GM19372 (cell line): ENCODE data around the gene NDUFAF3.

Experiments used
- ATAC-seq: cut with Tn5 transposase; IDR thresholded peaks from one replicate; pipeline ENCODE4 v1.9.1; 2021; ENCODE audit warnings: mild to moderate bottlenecking, low read depth, moderate library complexity; ENCODE audit not compliant: unreplicated experiment

Gene NDUFAF3, protein sequence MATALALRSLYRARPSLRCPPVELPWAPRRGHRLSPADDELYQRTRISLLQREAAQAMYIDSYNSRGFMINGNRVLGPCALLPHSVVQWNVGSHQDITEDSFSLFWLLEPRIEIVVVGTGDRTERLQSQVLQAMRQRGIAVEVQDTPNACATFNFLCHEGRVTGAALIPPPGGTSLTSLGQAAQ

DNA sequence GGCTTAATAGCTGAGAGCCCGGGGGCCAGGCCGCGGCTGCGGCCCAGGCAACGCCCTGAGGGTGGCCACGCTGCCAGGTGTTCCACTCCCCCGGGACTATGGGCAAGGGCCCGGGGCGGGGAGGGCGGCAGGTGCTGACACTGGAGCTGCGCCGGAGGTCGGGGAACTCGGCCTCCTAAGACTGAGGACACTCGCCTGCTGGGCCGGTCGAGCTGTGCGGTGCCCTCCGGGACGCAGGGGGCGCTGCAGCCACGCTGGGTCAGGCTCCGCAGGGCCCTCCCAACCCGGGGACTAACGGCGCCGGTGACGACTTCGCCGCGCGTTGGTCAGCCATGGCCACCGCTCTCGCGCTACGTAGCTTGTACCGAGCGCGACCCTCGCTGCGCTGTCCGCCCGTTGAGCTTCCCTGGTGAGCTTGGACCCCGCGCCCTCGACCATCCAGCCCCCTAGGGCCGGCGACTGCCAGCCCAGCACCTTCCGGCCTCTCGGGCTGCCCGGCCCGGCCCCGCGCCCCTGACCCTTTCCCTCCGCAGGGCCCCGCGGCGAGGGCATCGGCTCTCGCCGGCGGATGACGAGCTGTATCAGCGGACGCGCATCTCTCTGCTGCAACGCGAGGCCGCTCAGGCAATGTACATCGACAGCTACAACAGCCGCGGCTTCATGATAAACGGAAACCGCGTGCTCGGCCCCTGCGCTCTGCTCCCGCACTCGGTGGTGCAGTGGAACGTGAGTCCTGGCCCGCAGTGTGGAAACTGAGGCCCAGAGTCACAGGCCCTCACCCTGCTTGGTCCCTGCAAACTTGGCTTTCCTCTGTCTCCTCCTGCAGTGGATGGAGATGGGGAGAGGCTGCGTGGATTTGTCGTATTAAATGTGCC lies at the start of gene NDUFAF3:
TSS of gene NDUFAF3 (plus strand) at position 309 of the 875 bp plus-strand sequence. CDS start at position 333, 24 bp downstream.
- peak; percentile 46 for ATAC-seq

DNA sequence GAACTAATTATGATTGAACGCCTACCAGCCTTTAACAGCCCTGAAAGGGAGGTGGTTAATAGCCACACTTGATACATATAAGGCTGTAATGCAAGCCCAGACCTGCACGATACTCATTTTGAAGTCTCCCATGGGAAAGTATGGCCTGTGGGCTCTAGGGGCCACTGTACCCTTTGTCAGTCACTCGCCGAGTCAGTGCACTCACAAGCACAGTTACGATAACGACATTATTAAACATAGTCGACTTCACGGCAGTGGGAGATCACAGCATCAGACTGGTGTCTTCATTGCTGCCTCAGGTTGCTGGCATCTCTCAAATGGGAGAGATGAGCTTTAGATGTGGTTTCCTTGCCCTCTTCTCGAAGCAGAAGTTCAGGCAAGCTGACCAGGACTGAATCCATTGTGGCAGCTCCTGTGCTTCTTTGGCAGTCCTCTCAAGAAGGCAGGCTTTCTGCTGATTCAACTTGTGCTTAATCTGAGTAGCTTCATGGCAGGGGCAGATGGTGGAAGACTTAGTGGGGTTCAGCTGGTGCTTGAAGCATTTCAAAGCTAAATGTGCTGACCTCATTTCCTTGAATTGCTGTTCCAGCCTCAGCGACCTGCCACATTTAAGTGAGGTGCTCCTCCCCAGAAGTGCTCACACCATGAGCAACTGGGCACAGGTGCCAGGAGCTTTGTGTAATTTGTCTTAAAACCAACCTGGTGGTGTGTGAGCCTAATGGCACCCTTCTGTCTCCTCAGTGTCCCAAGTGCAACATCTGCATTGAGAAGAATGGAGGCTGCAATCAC lies 47.7 kb upstream of the NDUFAF3 start:
- no peak for ATAC-seq

DNA sequence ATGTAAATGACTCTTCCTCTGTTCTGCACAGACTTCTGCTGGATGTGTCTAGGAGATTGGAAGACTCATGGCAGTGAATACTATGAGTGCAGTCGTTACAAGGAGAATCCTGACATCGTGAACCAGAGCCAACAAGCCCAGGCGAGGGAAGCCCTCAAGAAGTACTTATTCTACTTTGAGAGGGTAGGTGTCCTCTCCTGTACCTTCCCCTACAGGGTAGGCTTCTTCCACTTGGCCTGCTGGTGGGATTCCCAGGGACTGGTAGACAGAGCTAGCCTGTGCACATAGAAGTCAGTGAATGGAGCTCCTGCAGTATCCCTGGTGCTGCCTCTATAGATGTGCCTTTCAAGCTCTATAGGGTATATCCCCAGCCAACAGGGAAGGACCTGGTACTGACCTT lies 42.5 kb upstream of the NDUFAF3 start:
- ATAC-seq: no peak

DNA sequence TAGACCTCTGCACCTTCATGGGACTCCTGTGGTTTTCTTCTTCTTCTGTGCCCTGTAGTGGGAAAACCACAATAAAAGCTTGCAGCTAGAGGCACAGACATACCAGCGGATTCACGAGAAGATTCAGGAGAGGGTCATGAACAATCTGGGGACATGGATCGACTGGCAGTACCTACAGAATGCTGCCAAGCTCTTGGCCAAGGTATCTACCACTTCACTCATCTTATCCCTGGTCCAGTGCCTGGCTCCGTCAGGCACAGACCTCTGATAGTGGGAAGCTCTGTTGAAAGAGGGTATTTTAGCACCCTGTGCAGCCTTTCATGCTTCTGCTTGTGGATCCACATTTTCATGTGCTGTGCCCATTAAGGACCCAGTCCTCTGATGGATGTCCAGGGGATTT lies 41.6 kb upstream of the NDUFAF3 start:
- no peak for ATAC-seq

DNA sequence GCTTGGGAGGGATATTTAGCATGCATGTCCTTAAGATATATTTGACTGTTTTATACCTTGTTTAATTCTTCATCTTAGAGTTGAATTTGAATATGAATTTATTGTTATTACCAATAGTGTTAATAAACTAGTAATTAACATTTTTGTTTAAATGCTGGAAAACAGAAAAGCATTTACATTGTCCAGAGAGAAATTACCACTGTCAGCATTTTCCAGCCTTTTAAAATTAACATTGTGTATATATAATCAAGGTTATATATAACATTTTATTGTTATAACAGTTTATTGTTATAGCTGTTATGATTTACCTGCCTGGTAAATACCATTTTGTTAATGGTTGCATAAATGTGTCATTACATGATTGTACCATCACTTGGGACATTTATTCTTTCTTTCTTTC lies 39.9 kb upstream of the NDUFAF3 start:
- ATAC-seq: no peak

DNA sequence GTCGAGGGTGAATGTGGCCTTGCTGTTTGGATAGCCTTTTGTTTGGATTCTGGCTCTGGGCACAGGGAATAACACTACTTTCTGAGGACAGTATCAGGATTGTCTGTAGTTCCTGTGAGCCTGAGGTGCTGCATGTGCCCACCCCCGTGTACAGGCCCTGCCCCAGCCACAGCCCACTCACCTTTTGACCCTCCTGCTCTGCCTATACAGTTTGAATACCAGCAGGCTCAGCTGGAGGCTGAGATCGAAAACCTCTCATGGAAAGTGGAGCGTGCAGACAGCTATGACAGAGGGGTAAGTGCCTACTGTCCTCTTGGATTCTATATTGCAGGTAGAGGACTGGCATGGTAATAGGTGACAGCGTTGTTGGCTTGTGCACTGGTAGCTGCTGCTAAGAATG lies 39.2 kb upstream of the NDUFAF3 start:
- ATAC-seq: no peak

DNA sequence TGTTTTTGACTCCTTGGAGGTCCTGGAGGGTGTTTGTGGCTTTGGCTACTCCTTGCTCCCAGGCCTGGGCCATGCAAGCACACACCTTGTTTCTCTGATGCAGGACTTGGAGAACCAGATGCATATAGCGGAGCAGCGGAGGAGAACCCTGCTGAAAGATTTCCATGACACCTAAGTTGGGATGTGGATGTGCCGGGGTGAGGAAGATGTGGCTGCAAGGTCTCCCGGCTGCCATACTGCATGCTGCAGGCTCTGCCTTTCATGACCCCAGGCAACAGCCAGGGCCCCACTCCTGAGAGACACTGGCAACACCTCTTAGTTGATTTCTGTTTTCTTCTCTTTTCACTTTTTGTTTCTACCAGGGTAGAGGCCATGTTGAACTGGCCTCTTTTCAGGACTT lies 38.8 kb upstream of the NDUFAF3 start:
- ATAC-seq: no peak

DNA sequence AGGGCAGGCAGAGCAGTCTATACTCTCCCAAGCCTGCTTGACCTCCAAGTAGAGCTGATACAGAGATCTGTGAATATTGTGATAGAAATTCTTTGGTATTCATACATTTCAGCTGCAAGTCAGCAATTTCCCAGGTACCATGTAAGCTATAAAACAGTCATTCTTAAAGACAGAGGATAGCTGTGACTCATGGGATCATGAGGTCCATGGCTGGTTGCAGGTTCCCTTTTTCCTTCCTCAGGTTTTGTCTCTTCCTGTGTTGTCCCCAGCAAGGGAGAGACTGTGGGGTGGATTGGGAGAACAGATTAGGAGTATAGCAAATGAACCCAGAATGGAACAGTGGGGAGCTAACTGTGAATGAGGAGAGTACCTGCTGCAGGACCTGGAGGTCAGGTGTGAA lies 37.3 kb upstream of the NDUFAF3 start:
- no peak for ATAC-seq

DNA sequence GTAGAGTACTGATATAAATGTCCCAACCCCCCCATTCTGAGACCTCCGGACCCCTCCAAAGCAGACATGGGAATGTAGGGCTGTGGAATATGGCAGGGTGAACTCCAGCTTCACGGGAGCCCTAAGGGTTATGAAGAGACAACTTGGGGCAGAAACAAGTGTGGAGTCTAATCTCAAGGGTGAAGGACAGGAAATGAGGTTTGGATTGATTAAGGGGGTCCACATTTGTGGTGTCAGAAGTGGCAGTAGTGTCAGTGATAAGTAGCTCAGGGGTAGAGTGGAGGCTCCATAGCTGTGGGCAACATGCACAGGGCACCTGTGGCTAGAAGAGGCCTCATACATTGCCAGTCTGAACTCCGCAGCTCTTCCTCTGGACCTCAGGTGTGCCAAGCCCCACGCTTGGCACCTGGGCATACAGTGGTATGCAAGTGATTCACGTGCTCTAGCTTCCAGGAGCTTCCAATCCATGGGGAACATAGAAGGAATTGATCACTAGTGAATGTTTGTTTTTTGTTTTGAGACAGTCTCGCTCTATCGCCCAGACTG lies 36.0 kb upstream of the NDUFAF3 start:
- ATAC-seq: no peak

DNA sequence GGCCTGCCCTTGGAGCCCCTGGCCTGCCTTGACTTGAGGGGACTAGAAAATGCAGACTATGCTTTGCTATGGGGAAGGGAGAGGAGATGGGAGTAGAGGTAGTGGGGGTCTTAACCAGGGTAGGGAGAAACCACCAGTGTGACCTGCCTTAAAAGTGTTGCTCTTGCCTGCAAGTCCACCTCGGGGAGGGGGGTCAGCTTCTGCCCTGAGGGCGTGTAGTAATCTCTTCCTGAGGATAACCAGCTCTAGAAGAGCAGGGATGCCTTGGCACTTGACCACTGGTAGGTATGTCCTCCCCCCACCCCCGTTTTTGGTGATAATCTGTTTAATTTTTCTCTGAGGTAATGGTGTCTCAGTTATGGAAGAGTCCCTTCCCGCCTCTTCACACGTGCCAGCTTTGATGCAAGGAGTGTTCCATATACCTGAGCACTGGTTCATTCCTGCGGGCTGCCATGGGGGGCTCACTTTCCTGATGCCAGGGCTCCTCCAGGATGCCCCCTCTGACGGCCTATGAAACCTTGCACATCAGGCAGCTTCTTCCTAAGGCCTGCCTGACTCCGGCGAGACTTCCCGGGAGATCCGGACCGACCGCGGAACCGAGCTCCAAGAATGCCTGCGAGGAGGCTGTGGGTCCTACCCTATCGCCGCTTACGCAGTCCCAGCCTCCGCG lies 32.7 kb upstream of the NDUFAF3 start:
- no peak for ATAC-seq

DNA sequence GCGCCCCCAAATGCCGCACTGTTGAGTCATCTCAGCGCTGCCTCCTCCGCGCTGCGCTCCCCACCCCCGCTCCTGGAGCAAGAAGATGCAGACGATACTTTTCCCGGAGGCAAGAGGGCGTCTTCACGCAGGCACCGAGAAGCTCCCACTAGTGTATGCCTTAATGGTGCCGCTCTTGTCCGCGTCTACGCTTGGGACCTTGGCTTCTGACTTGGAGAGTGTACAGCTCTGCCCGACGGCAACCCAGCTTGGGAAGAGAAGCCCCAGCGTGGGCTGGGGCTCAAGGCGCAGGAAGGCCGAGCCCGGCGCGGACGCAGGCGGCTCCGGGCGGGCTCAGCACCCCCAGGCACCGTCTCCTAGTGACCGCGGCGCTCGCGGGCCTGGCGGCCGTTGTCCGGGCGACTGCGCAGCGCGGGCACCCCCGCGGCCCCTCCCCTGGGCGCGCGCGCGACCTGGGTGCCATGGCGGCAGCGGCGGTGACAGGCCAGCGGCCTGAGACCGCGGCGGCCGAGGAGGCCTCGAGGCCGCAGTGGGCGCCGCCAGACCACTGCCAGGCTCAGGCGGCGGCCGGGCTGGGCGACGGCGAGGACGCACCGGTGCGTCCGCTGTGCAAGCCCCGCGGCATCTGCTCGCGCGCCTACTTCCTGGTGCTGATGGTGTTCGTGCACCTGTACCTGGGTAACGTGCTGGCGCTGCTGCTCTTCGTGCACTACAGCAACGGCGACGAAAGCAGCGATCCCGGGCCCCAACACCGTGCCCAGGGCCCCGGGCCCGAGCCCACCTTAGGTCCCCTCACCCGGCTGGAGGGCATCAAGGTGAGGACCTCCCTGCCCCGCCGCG lies 31.9 kb upstream of the NDUFAF3 start, which contains the start of gene P4HTM:
TSS of gene P4HTM (plus strand) at position 446 of the 840 bp plus-strand sequence. CDS start at position 462, 16 bp downstream.
- peak; percentile 57 for ATAC-seq

DNA sequence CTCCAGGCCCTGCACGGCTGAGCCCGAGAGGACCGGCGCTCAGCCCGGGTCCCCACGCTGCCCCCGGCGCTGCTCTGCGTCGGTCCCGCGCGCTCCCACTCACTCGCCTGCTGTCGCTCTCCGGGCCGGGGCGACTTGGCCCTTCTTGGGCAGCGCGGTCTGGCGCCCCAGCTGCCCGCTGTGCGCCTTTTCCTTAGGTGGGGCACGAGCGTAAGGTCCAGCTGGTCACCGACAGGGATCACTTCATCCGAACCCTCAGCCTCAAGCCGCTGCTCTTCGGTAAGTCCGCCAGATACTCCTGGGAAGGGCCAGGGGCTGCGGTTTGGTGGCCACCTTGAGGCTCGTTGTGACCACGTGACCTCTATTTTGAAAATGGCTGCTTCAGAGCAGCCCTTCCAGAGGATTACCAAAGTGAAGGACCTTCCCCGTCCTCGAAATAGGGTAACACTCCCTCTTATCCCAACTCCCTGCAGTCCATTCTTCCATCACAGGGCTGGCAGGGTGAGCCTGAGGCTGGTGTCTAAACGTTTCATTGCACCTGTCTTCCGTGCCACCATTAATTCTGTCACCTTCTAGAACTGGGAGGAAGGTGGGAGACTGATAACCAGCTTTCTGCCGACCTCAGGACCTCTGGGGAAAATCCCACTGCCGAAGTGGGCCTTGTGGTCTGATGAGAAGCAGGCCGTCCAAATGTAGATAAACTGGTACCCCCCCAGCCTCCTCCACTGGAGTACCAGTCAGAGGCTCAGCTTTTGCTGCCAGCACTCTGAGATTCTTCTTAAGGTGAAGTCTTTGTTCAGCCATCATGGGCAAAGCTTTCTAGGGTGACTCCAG lies 31.1 kb upstream of the NDUFAF3 start:
- ATAC-seq: no peak

DNA sequence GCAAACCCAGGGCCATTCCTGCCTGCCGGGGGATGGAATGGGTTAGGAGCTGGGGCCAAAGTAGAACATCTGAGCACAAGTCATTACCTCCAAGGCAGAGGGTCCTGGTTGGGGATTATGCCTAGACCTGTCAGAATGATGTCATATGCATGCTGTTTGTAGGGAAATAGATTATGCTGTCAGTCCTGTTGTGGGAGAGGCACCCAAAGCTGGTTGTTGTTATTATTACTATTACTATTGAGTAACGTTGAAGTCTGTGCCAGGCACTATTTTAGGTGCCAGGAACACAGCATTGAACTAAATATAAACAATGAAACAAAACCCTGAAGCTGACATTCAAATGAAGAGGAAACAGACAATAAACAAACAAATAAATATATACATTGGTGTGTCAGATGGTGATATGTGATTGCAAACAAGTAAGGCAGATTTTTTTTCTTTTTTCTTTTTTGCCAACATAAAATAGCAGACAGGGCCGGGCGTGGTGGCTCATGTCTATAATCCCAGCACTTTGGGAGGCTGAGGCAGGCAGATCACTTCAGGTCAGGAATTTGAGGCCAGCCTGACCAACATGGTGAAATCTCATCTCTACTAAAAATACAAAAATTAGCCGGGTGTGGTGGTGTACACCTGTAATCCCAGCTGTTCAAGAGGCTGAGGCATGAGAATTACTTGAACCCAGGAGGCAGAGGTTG lies 29.9 kb upstream of the NDUFAF3 start:
- no peak for ATAC-seq

DNA sequence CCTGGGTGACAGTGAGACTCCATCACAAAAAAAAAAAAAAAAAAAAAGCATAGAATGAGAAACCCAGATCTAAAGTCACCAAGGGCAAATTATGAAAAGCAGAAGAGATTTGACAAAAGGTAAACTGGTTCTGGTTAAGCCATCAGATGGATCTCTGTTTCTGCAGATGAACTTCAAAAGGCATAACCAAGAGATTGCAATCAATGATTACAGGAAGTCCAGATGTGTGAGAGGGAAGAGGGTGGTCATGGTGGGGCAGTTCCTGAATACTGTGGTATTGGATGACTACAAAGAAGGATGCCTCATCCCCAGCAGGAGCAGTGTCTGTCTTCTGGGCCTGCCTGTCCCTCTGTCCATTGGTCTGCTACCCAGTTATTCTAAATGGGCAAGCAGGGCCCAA lies 28.1 kb upstream of the NDUFAF3 start:
- no peak for ATAC-seq

DNA sequence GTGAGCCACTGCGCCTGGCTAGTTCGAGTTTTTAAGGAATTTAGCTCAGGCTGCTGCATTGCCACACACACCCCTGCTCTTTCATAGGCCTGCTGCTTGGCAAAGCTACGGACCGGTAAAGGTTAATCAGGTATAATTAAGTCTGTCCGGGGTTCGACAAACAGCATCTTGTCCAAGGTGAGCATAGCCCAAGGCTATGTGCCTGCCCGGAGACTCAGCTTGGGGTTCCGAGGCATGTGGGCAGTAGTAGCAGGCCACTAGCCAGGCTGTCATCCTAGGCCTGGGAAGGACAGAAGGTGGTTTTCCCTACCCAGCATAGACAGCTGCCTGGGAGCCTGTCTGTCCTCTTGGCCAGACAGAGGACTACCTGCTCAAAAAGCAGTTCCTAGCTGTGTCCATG lies 25.3 kb upstream of the NDUFAF3 start:
- ATAC-seq: no peak

DNA sequence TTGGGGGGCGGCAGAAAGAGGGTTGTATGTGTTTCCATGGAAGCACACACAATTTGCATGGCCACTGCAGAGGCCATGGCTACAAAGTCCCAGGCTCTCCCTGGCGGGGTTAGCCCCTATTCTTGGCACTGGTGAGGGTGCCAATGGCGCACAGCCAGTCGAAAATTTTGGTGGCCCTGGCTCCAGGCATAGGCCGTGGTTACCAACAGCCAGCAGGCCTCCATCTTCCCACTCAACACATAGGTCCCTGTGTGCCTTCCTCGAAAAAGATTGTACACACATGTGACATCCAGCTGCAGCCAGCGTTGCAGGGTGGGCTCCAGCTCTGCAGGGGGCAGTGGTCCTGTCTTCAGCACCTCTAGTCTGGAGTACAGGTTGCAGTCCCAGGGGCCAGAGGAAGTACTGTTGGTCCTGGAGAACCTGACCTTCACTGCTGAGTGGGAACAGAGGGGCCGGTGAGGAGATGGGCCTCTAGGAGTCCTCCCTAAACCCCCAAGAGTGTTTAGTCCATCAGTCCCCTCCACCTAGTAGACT lies 24.8 kb upstream of the NDUFAF3 start:
- no peak for ATAC-seq

DNA sequence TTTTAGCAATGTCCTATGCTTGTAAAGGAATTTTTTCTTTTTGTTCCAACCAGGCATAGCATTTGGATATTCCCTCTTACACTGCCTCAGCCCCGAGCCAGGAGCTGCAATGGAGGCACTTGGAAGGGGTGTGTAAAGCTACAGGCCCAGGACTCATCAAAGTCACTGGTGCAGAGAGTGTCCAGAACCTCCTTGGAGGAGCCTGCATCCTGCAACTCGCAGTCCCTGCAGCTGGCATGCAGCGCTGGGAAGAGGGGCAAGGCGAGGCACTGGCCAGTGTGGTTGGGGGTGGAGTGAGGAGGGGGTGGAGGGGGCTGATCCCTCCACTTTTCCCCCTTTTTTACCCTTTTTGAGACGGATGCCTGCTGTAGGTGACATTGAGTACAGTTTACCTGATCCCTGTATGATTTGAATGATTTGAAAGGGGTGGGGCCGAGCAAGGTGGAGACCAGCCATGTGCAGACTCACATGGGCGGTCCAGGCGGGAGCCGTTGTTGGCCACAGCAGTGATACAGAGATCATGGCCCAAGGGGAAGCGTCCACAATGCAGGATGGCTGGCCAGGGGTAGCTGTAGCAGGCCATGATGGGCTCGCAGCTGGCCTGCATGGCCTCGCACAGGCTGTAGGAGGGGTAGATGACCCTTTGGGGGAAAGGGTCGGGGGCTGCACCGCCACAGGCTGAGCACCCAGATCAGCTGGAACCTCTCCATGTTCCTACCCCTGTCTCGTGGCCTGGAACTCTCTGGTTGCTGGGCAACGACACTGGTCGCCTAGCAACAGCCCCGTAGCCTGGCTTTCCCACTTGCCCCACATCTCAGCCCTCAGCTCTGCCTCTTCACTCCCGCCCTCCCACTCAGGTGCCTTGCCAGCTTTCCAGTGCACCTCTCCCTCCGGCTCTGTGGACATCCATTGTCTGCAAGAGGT lies 23.9 kb upstream of the NDUFAF3 start:
- ATAC-seq: no peak
